D721Med (cell line): Measurements from ENCODE around the gene DHX30.

Source experiments
- DNase-seq: peaks from one replicate; pipeline ENCODE4 v3.0.0; 2011; ENCODE audit warnings: low spot score; ENCODE audit not compliant: insufficient read length
- FAIRE-seq: peaks from 2 replicates; lab custom pipeline; 2011; peaks lifted over from hg19 to GRCh38; lab: Jason Lieb, UNC
- CTCF ChIP-seq: IDR thresholded peaks from 2 replicates; pipeline ENCODE4 v1.5.1; 2012; ENCODE audit warnings: mild to moderate bottlenecking, control low read depth; ENCODE audit not compliant: insufficient read depth; ENCODE audit errors: missing control alignments

DHX30 gene

DNA sequence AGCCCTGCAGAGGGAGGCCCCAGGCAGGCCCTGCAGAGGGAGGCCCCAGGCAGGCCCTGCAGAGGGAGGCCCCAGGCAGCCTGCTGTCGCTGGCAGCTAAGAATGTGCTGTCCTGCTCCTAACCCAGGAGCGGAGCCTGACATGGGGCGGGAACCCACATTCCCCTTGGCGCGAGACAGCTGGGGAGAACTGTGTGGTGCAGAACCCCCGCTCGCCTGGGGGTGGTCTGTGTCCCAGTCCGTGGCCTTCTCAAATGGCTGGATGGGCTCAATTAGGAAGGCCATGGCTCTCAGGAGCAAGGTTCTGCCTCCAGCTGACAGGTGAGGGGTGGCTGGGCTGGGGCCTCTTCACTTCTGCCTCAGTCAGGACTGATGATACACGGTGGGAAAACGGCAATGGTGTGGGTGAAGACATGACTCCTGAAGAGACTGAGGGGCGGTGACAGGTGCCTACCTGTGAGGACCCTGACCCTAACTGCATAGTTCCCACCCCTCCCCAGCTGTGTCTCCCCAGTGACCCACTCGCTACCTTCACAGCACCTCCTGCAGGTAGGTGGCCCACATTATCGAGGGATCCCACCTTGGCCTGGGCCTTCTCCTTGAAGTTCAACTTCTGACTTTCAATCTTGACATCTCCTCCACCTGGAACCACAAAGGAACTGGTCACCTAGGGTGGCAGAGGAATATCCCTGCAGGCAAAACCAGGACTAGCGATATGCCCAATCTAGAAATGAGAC lies 52.0 kb downstream of the DHX30 start:
- no peak for FAIRE-seq
- TF ChIP-seq CTCF: no peak
- no peak for DNase-seq

DNA sequence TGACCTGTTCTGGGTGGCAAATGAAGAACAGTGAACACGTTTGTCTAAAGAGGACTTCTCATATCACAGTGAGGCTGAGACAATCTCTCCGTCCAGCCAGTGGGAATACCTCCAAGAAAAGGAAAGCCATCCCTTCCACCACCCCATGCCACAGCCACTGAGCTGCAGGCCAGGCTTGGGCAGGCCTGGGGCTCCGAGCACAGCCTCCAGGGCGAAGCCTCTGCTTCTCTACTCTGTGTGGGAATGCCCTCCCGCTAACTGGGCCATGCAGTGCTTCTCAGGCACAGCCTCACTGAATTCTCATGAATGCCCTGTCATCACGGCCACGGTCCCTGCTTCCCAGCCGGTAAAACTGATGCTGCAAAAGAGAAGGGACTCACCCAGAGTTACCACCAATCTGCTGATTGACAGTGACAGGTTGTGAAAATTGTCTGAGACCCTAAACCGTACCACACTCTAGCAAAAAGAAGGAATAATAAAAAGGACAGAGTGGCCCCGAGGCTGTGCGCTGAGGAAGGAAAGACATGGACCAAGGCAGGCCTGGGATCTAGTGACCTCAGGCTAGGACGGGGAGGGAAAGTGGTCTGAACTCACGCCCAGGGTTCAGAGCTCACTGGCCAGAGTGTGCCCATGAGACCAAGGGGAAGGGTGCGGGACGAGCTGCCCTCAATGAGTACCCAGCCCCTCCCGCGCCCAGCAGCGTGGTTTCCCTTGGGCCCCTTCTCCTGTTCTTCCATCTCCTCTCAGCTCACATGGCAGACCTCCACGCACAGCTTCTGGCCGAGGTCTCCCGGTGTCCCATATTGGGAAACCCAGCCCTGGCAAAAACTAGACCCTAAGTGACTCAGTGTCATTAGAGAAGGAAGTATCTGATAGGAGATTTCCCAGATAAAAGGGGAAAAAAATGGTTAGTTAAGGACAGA lies 52.8 kb downstream of the DHX30 start:
- no peak for TF ChIP-seq CTCF
- FAIRE-seq (no peak), DNase-seq (no peak)

DNA sequence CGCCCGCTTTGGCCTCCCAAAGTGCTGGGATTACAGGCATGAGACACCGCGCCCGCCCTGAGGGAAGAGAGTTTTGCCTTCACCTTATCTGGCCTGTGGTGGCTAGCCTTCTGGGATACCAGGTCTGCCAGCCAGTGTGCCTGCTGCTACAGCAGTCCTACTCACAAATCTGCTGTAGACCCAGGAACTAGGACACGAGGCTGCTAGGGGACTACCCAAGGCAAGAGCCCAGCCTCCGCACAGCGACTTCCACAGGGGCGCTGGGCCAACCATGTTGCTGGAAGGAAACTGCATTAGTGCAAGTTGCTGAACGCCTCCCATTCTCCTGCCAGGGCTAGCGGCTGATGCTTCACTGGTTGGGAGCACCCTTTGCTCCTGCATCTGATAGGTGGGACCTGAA lies 53.7 kb downstream of the DHX30 start:
- DNase-seq: no peak
- no peak for FAIRE-seq
- no peak for TF ChIP-seq CTCF

GRCh38 chr3:47857151-47857550 lies 54.2 kb downstream of the DHX30 start:
- TF ChIP-seq CTCF: no peak
- no peak for FAIRE-seq
- no peak for DNase-seq

GRCh38 chr3:47859956-47860605 lies 57.1 kb downstream of the DHX30 start:
- no peak for FAIRE-seq
- TF ChIP-seq CTCF: no peak

DNA sequence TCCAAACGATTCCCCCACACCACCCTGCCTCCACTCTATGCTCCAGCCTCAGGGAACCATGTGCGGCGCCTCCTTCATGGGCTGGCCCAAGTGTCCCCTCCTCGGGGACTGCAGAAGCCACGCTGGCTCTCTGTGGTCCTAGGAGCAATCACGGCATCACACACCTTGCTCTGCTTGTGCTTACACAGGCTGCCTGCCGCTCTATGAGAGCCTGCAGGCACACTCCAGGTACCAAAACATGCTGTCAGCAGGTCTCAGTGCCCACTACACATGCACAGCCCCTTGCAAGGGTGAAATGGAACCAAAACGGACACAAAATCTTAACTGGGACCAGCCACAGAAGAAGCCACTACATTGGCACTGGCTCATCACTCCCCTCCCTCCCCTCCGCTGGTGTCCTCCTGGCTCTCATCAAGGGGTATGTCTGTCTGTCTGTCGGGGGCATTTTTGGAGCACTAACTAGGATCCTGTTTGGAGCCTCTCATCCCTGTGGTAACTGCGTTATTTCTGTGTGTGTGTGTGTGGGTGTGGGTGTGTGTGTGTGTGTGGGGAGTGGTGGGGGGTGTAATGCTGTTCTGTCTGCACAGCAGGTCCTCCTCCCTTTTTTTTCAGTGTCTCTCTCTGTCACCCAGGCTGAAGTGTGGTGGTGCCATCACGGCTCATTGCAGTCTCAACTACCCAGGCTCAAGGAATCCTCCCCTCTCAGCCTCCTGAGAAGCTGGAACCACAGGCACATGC lies 60.6 kb downstream of the DHX30 start:
- FAIRE-seq (no peak), DNase-seq (no peak)
- no peak for TF ChIP-seq CTCF

More at GRCh38 chr3:47859956-47860605, 57.1 kb downstream of the DHX30 start:
- no peak for DNase-seq
